Gastroesophageal sphincter (tissue), 4 donors: ENCODE data around the gene CDC42BPB. TPM values are rescaled to one million over a fixed set of nuclear protein-coding genes. Genes with fewer than 3 reads are reported as not detected.
A peak's percentile ranks its signal among the peaks of the same experiment; 100 is the strongest.
"Not testable (repeated sequence)": the region's sequence is repeated elsewhere in the genome, so short reads cannot be mapped to it uniquely, and the experiment has no call there.

Experiments used
- ATAC-seq: fragments of 150-250 bp; one replicate; pipeline ENCODE4 v1.9.1; 2016; ENCODE audit warnings: mild to moderate bottlenecking, moderate library complexity
- H3K27ac ChIP-seq, 4 donors: fragments of 200-600 bp; sonication (generic) in 3 of 4; 1 replicate in 3 of 4; 2 replicates in 1 of 4; pipeline ENCODE4 v1.5.1; 2016 to 2019
- H3K27me3 ChIP-seq: fragments of 200-600 bp; sonication (generic); one replicate; pipeline ENCODE4 v1.5.1; 2019
- H3K36me3 ChIP-seq, 2 donors: fragments of 200-600 bp; sonication (generic); one replicate each; pipeline ENCODE4 v1.5.1; 2019; ENCODE audit warnings: control low read depth in 1 of 2
- H3K4me1 ChIP-seq, 3 donors: fragments of 200-600 bp; sonication (generic); 1 replicate in 2 of 3; 2 replicates in 1 of 3; pipeline ENCODE4 v1.5.1; 2016 to 2019; ENCODE audit warnings: control low read depth in 2 of 3
- H3K4me3 ChIP-seq, 2 donors: fragments of 200-600 bp; sonication (generic); one replicate each; pipeline ENCODE4 v1.5.1; 2019; ENCODE audit warnings: mild to moderate bottlenecking in 1 of 2, moderate library complexity in 1 of 2
- H3K9me3 ChIP-seq, 3 donors: fragments of 200-600 bp; sonication (generic); one replicate each; pipeline ENCODE4 v1.5.1; 2017 to 2019; ENCODE audit warnings: control low read depth in 2 of 3
- EP300 ChIP-seq: sonication (generic); formaldehyde crosslinking; IDR thresholded peaks from one replicate; pipeline ENCODE4 v1.6.1; 2017; ENCODE audit warnings: antibody characterized with exemption, mild to moderate bottlenecking
- POLR2A ChIP-seq, 2 donors: fragments of 450-650 bp; IDR thresholded peaks; one replicate each; pipeline ENCODE4 v1.6.1; 2017; ENCODE audit warnings: antibody characterized with exemption in 2 of 2, mild to moderate bottlenecking in 2 of 2, moderate library complexity in 1 of 2
- POLR2AphosphoS5 ChIP-seq: sonication (generic); formaldehyde crosslinking; IDR thresholded peaks from one replicate; pipeline ENCODE4 v1.6.1; 2017; ENCODE audit warnings: antibody characterized with exemption
- WGBS, 2 donors: methylation state at CpG; one replicate each; pipeline ENCODE4 v1.1.5; 2018; ENCODE audit warnings: low coverage in 1 of 2; 5-methylcytosine and 5-hydroxymethylcytosine counted together
- total RNA-seq, 4 donors: library from RNA; depleted of rRNA; stranded (reverse); fragments of >200 nt; gene quantifications; one replicate each; pipeline ENCODE4 v1.1.0, GENCODE V29; 2016
- TF ChIP-seq, protein P1 (sequence below), 4 experiments: fragments of 200-600 bp in 2 of 4; fragments of 450-650 bp in 2 of 4; sonication (generic) in 1 of 4; IDR thresholded peaks; one replicate each; pipeline ENCODE4 v1.5.1; 2017 to 2019; ENCODE audit warnings: antibody characterized with exemption in 4 of 4, mild to moderate bottlenecking in 2 of 4, moderate library complexity in 2 of 4

CDC42BPB gene
- total RNA-seq, 4 donors from 2014 or later, result 86.7 to 151 (median 97.3) TPM

DNA sequence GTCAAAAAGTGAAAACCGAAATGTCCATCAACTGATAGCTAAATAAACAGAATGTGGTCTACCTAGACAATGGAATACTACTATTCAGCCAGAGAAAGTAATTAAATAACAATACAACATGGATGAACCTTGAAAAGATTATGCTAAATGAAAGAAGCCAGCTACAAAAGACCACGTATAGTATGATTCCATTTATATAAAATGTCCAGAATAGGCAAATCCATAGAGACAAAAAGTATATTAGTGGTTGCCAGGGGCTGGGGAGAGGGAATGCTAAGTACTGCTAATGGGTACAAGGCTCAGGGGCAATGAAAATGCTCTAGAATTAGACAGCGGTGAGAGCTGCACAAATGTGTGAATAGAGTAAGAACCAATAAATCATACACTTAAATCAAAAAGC, 29.9 kb downstream of the CDC42BPB start:
- WGBS, 2 donors, result 78 to 91% methylated on average over 3 of the region's 3 CpGs
- peaks cover 0 to 77% (median 21%) of the 10 kb centered on the region in 3 donors for H3K4me1 ChIP-seq
- H3K9me3 ChIP-seq, result no peaks in the 10 kb centered on the region
- H3K4me3 ChIP-seq, result no peak overlapping the region
- H3K27ac ChIP-seq, result no peak overlapping the region
- TF ChIP-seq POLR2A (IDR thresholded peaks at IDR 0.05) (no peak), POLR2AphosphoS5 (no peak), EP300 (no peak)
- TF ChIP-seq, protein P1, sequence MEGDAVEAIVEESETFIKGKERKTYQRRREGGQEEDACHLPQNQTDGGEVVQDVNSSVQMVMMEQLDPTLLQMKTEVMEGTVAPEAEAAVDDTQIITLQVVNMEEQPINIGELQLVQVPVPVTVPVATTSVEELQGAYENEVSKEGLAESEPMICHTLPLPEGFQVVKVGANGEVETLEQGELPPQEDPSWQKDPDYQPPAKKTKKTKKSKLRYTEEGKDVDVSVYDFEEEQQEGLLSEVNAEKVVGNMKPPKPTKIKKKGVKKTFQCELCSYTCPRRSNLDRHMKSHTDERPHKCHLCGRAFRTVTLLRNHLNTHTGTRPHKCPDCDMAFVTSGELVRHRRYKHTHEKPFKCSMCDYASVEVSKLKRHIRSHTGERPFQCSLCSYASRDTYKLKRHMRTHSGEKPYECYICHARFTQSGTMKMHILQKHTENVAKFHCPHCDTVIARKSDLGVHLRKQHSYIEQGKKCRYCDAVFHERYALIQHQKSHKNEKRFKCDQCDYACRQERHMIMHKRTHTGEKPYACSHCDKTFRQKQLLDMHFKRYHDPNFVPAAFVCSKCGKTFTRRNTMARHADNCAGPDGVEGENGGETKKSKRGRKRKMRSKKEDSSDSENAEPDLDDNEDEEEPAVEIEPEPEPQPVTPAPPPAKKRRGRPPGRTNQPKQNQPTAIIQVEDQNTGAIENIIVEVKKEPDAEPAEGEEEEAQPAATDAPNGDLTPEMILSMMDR (IDR thresholded peaks at IDR 0.05), result no peak
- H3K27me3 ChIP-seq, result no peaks in the 10 kb centered on the region
- no peaks in the 10 kb centered on the region for H3K36me3 ChIP-seq
- ATAC-seq, result no peak

DNA sequence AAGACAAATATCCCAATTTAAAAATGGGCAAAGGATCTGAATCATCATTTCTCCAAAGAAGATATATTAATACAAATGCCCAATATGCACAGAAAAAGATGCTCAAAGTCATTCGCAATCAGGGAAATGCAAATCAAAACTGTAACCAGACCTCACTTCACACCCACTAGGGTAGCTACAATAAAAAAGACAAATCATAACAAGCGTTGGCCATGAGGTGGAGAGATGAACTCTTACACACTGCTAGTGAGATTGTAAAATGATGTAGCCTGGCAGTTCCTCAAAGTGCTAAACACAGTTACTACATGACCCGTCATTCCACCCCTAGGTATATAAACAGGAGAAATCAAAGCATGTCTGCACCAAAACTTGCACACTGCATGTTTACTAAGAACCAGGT, 30.4 kb downstream of the CDC42BPB start:
- Histone ChIP-seq H3K27me3 (no peaks in the 10 kb centered on the region), H3K27ac (no peak overlapping the region), H3K4me3 (no peak overlapping the region), H3K4me1 (peaks cover 0 to 79% (median 24%) of the 10 kb centered on the region in 3 donors), H3K9me3 (no peaks in the 10 kb centered on the region), H3K36me3 (no peaks in the 10 kb centered on the region)
- TF ChIP-seq POLR2A (IDR thresholded peaks at IDR 0.05) (no peak), EP300 (no peak), POLR2AphosphoS5 (no peak)
- TF ChIP-seq, protein P1 (IDR thresholded peaks at IDR 0.05), result no peak
- ATAC-seq, result no peak
- 79 to 92% methylated on average over 3 of the region's 3 CpGs for WGBS, 2 donors

DNA sequence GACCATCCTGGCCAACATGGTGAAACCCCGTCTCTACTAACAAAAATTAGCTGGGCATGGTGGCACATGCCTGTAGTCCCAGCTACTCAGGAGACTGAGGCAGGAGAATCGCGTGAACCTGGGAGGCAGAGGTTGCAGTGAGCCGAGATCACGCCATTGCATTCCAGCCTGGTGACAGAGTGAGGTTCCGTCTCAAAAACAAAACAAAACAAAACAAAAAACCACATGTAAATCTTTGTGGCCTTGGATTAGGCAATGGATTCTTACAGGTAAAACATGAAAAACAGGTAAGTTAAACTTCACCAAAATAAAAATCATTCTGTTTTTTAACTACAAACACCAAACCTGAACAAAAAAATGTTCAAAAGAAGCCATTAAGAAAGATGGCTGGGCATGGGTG, 31.2 kb downstream of the CDC42BPB start:
- not testable (repeated sequence) for H3K9me3 ChIP-seq, H3K4me3 ChIP-seq, H3K27ac ChIP-seq, H3K27me3 ChIP-seq, ATAC-seq, H3K36me3 ChIP-seq
- H3K4me1 ChIP-seq, result peaks cover 0 to 79% (median 31%) of the 10 kb centered on the region in 3 donors
- WGBS, 2 donors, result 100% methylated on average over 5 to 6 of the region's 6 CpGs

DNA sequence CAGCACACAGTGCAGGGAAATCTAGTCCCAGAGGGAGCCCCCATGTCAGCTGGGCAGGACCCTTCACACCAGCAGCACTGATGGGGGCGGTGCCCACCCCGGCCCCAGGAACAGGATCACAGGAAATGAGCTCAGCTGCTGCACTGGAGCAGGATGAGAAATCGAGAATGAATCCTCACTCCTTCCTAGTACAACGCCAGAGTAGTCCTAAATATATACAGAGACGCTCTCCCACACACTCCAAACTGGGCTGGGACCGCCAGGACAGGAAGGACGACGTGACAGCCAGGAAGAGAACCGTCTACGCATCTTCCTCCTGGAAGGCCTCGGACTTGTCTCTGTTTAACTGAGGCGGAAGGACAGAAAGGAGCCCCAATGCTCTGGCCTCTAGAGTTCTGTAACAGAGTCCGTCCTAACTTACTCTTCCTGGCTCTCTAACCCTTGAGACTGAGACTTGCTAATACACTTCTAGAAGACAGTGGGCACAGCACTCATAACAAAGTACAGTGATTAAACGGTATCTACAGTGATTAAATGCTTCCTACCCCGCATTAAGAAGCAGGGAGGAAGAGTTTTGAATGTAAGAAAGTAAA, 33.4 kb downstream of the CDC42BPB start:
- H3K27ac ChIP-seq, result peak overlapping the region in 3 of 4 donors; percentile 59 to 71 (median 66)
- peak overlapping the region in 1 of 2 donors; percentile 14 for H3K4me3 ChIP-seq
- 26 to 27% methylated on average over 4 to 11 of the region's 15 CpGs for WGBS, 2 donors
- H3K9me3 ChIP-seq, result no peaks in the 10 kb centered on the region
- no peaks in the 10 kb centered on the region for H3K27me3 ChIP-seq
- H3K36me3 ChIP-seq, result peaks cover 0 to 7% of the 10 kb centered on the region in 2 donors
- peaks cover 0 to 75% (median 28%) of the 10 kb centered on the region in 3 donors for H3K4me1 ChIP-seq
- TF ChIP-seq EP300 (no peak), POLR2A (IDR thresholded peaks at IDR 0.05) (no peak), POLR2AphosphoS5 (no peak)
- TF ChIP-seq, protein P1 (IDR thresholded peaks at IDR 0.05), result no peak
- peak; percentile 41 for ATAC-seq

DNA sequence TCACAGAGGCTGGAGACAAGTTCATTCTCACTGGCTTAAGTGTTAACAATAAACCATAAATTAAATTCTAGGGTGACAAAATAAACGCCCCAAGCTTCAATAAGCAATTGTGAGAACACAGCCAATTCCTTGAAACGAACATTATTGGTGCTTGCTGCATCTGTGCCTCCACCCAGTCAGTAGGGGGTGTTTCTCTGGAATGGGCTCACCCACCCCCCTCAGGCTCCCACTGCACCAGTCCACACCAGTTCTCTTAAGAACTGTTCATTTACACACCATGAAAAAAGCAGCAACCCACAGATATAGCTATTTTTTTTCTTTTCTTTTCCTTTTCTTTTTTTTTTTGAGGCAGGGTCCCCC, 34.7 kb downstream of the CDC42BPB start:
- Histone ChIP-seq H3K4me3 (no peak overlapping the region), H3K36me3 (peaks cover 0 to 7% of the 10 kb centered on the region in 2 donors), H3K27me3 (no peaks in the 10 kb centered on the region), H3K9me3 (no peaks in the 10 kb centered on the region), H3K4me1 (peaks cover 0 to 75% (median 23%) of the 10 kb centered on the region in 3 donors), H3K27ac (peak overlapping the region in 3 of 4 donors; percentile 19 to 61 (median 52))
- TF ChIP-seq EP300 (no peak), POLR2A (IDR thresholded peaks at IDR 0.05) (no peak), POLR2AphosphoS5 (no peak)
- TF ChIP-seq, protein P1 (IDR thresholded peaks at IDR 0.05), result no peak
- 47 to 54% methylated on average over 2 of the region's 2 CpGs for WGBS, 2 donors
- ATAC-seq, result no peak
